ENCODE measurements around the gene NME4.

- TF ChIP-seq YY1 (IDR thresholded peaks at IDR 0.05; ENCODE audit: insufficient read depth, insufficient read length) = no peak
- no peak for TF ChIP-seq ZNF274 (IDR thresholded peaks at IDR 0.05; ENCODE audit: low read depth, low read length)
These were observed 2.5 kb downstream of the NME4 start for GRCh38 chr16:399340-400019.
